ENCODE results near the gene PIGH.

PIGH gene

GRCh38 chr14:67574806-67575205 is 25.3 kb downstream of the PIGH start:
- Histone ChIP-seq H2AFZ (ENCODE audit: insufficient read depth, low read length, poor library complexity) (no peak overlapping the region), H3K18ac (ENCODE audit: low read length) (no peak overlapping the region), H2AK5ac (ENCODE audit: low read length) (no peak overlapping the region), H2BK12ac (ENCODE audit: low read length) (no peak overlapping the region), H4K12ac (ENCODE audit: low read depth, low read length) (no peak overlapping the region), H3K9ac (ENCODE audit: low read length) (no peak overlapping the region), H3K4ac (ENCODE audit: low read depth, low read length) (no peak overlapping the region), H3K4me1 (ENCODE audit: control insufficient read depth in 1 of 2, insufficient read depth in 2 of 2, low read length in 2 of 2) (no peaks in the 10 kb centered on the region), H3K23ac (ENCODE audit: low read length) (no peak overlapping the region), H4K8ac (ENCODE audit: low read depth, low read length) (no peak overlapping the region), H3K27ac (ENCODE audit: low read depth, low read length) (no peak overlapping the region), H3K27me3 (ENCODE audit: insufficient read depth, low read length) (no peaks in the 10 kb centered on the region), H2BK5ac (ENCODE audit: low read depth, low read length, poor library complexity) (no peak overlapping the region), H3K79me2 (ENCODE audit: control insufficient read depth, insufficient read depth, low read length, poor library complexity) (no peaks in the 10 kb centered on the region), H3K9me3 (ENCODE audit: insufficient read depth, low read depth, low read length) (peaks cover 2% of the 10 kb centered on the region), H3K79me1 (ENCODE audit: low read length) (no peaks in the 10 kb centered on the region), H3K4me2 (ENCODE audit: low read length) (no peak overlapping the region), H3K14ac (ENCODE audit: low read length) (no peak overlapping the region), H2BK120ac (ENCODE audit: insufficient read depth, low read length, poor library complexity) (no peak overlapping the region), H3K4me3 (ENCODE audit: low read depth, low read length) (no peak overlapping the region), H4K91ac (ENCODE audit: low read depth, low read length) (no peak overlapping the region), H3K36me3 (ENCODE audit: control insufficient read depth in 1 of 2, insufficient read depth in 2 of 2, low read length in 2 of 2) (peaks cover 5 to 10% of the 10 kb centered on the region in 2 experiments)
- DNase-seq, result no peak
- no CpG with 5 or more reads among the region's 7 CpGs for WGBS (ENCODE audit: extremely low coverage, insufficient coverage, insufficient read length)

GRCh38 chr14:67574156-67574555 is 25.9 kb downstream of the PIGH start:
- no peak overlapping the region for H4K8ac ChIP-seq (ENCODE audit: low read depth, low read length)
- no peak overlapping the region for H3K14ac ChIP-seq (ENCODE audit: low read length)
- no peak for DNase-seq
- no peak overlapping the region for H3K9ac ChIP-seq (ENCODE audit: low read length)
- no peak overlapping the region for H3K18ac ChIP-seq (ENCODE audit: low read length)
- H2AK5ac ChIP-seq (ENCODE audit: low read length), result no peak overlapping the region
- H2BK12ac ChIP-seq (ENCODE audit: low read length), result no peak overlapping the region
- H3K4ac ChIP-seq (ENCODE audit: low read depth, low read length), result no peak overlapping the region
- no peak overlapping the region for H3K27ac ChIP-seq (ENCODE audit: low read depth, low read length)
- no peak overlapping the region for H4K12ac ChIP-seq (ENCODE audit: low read depth, low read length)
- no peak overlapping the region for H2AFZ ChIP-seq (ENCODE audit: insufficient read depth, low read length, poor library complexity)
- WGBS (ENCODE audit: extremely low coverage, insufficient coverage, insufficient read length), result no CpG with 5 or more reads among the region's 14 CpGs
- peaks cover 3% of the 10 kb centered on the region for H3K9me3 ChIP-seq (ENCODE audit: insufficient read depth, low read depth, low read length)
- no peak overlapping the region for H2BK5ac ChIP-seq (ENCODE audit: low read depth, low read length, poor library complexity)
- H3K79me2 ChIP-seq (ENCODE audit: control insufficient read depth, insufficient read depth, low read length, poor library complexity), result no peaks in the 10 kb centered on the region
- no peaks in the 10 kb centered on the region for H3K4me1 ChIP-seq (ENCODE audit: control insufficient read depth in 1 of 2, insufficient read depth in 2 of 2, low read length in 2 of 2)
- H3K36me3 ChIP-seq (ENCODE audit: control insufficient read depth in 1 of 2, insufficient read depth in 2 of 2, low read length in 2 of 2), result peaks cover 2 to 8% of the 10 kb centered on the region in 2 experiments
- no peaks in the 10 kb centered on the region for H3K79me1 ChIP-seq (ENCODE audit: low read length)
- H2BK120ac ChIP-seq (ENCODE audit: insufficient read depth, low read length, poor library complexity), result no peak overlapping the region
- H3K27me3 ChIP-seq (ENCODE audit: insufficient read depth, low read length), result no peaks in the 10 kb centered on the region
- H3K4me3 ChIP-seq (ENCODE audit: low read depth, low read length), result no peak overlapping the region
- H3K23ac ChIP-seq (ENCODE audit: low read length), result no peak overlapping the region
- no peak overlapping the region for H3K4me2 ChIP-seq (ENCODE audit: low read length)
- H4K91ac ChIP-seq (ENCODE audit: low read depth, low read length), result no peak overlapping the region

GRCh38 chr14:67573228-67574010 is 26.6 kb downstream of the PIGH start:
- H3K18ac ChIP-seq (ENCODE audit: low read length), result no peak overlapping the region
- no peaks in the 10 kb centered on the region for H3K79me1 ChIP-seq (ENCODE audit: low read length)
- no peak overlapping the region for H2BK5ac ChIP-seq (ENCODE audit: low read depth, low read length, poor library complexity)
- no peak overlapping the region for H4K8ac ChIP-seq (ENCODE audit: low read depth, low read length)
- H3K27ac ChIP-seq (ENCODE audit: low read depth, low read length), result no peak overlapping the region
- no peak overlapping the region for H2BK12ac ChIP-seq (ENCODE audit: low read length)
- no peak overlapping the region for H3K4me2 ChIP-seq (ENCODE audit: low read length)
- WGBS (ENCODE audit: extremely low coverage, insufficient coverage, insufficient read length), result no CpG with 5 or more reads among the region's 15 CpGs
- H3K23ac ChIP-seq (ENCODE audit: low read length), result no peak overlapping the region
- no peaks in the 10 kb centered on the region for H3K27me3 ChIP-seq (ENCODE audit: insufficient read depth, low read length)
- H3K9ac ChIP-seq (ENCODE audit: low read length), result no peak overlapping the region
- H3K4ac ChIP-seq (ENCODE audit: low read depth, low read length), result no peak overlapping the region
- no peaks in the 10 kb centered on the region for H3K4me1 ChIP-seq (ENCODE audit: control insufficient read depth in 1 of 2, insufficient read depth in 2 of 2, low read length in 2 of 2)
- no peak overlapping the region for H2AK5ac ChIP-seq (ENCODE audit: low read length)
- peaks cover 3% of the 10 kb centered on the region for H3K9me3 ChIP-seq (ENCODE audit: insufficient read depth, low read depth, low read length)
- no peak overlapping the region for H2AFZ ChIP-seq (ENCODE audit: insufficient read depth, low read length, poor library complexity)
- DNase-seq, result no peak
- peaks cover 2 to 5% of the 10 kb centered on the region in 2 experiments for H3K36me3 ChIP-seq (ENCODE audit: control insufficient read depth in 1 of 2, insufficient read depth in 2 of 2, low read length in 2 of 2)
- no peak overlapping the region for H2BK120ac ChIP-seq (ENCODE audit: insufficient read depth, low read length, poor library complexity)
- no peak overlapping the region for H4K12ac ChIP-seq (ENCODE audit: low read depth, low read length)
- no peak overlapping the region for H4K91ac ChIP-seq (ENCODE audit: low read depth, low read length)
- no peak overlapping the region for H3K4me3 ChIP-seq (ENCODE audit: low read depth, low read length)
- no peaks in the 10 kb centered on the region for H3K79me2 ChIP-seq (ENCODE audit: control insufficient read depth, insufficient read depth, low read length, poor library complexity)
- no peak overlapping the region for H3K14ac ChIP-seq (ENCODE audit: low read length)

- H4K8ac ChIP-seq (ENCODE audit: low read depth, low read length), result no peak overlapping the region
- H3K79me2 ChIP-seq (ENCODE audit: control insufficient read depth, insufficient read depth, low read length, poor library complexity), result no peaks in the 10 kb centered on the region
- no peak overlapping the region for H3K4me2 ChIP-seq (ENCODE audit: low read length)
- peaks cover 3% of the 10 kb centered on the region for H3K9me3 ChIP-seq (ENCODE audit: insufficient read depth, low read depth, low read length)
- no peak overlapping the region for H3K18ac ChIP-seq (ENCODE audit: low read length)
- no peak overlapping the region for H3K4ac ChIP-seq (ENCODE audit: low read depth, low read length)
- no peak overlapping the region for H3K27ac ChIP-seq (ENCODE audit: low read depth, low read length)
- no peak overlapping the region for H2BK5ac ChIP-seq (ENCODE audit: low read depth, low read length, poor library complexity)
- no peak overlapping the region for H3K23ac ChIP-seq (ENCODE audit: low read length)
- no peak overlapping the region for H4K91ac ChIP-seq (ENCODE audit: low read depth, low read length)
- H3K9ac ChIP-seq (ENCODE audit: low read length), result no peak overlapping the region
- no peak overlapping the region for H2BK120ac ChIP-seq (ENCODE audit: insufficient read depth, low read length, poor library complexity)
- DNase-seq, result no peak
- H2BK12ac ChIP-seq (ENCODE audit: low read length), result no peak overlapping the region
- H3K79me1 ChIP-seq (ENCODE audit: low read length), result no peaks in the 10 kb centered on the region
- no peaks in the 10 kb centered on the region for H3K27me3 ChIP-seq (ENCODE audit: insufficient read depth, low read length)
- H2AK5ac ChIP-seq (ENCODE audit: low read length), result no peak overlapping the region
- no peak overlapping the region for H3K14ac ChIP-seq (ENCODE audit: low read length)
- H2AFZ ChIP-seq (ENCODE audit: insufficient read depth, low read length, poor library complexity), result no peak overlapping the region
- H4K12ac ChIP-seq (ENCODE audit: low read depth, low read length), result no peak overlapping the region
- H3K4me1 ChIP-seq (ENCODE audit: control insufficient read depth in 1 of 2, insufficient read depth in 2 of 2, low read length in 2 of 2), result no peaks in the 10 kb centered on the region
- H3K4me3 ChIP-seq (ENCODE audit: low read depth, low read length), result no peak overlapping the region
- no CpG with 5 or more reads among the region's 5 CpGs for WGBS (ENCODE audit: extremely low coverage, insufficient coverage, insufficient read length)
- H3K36me3 ChIP-seq (ENCODE audit: control insufficient read depth in 1 of 2, insufficient read depth in 2 of 2, low read length in 2 of 2), result peaks cover 2 to 3% of the 10 kb centered on the region in 2 experiments
Measured at GRCh38 chr14:67572608-67573007, 27.5 kb downstream of the PIGH start.

Data from trophoblast cell (in vitro differentiated cells and primary cell).